ENCODE measurements around the gene ZNF79. TPM values are rescaled to one million over a fixed set of nuclear protein-coding genes. Genes with fewer than 3 reads are reported as not detected.

ZNF79 gene
- total and polyA plus RNA-seq, 2 experiments from 2014 or later: 2.2 to 6.3 TPM

DNA sequence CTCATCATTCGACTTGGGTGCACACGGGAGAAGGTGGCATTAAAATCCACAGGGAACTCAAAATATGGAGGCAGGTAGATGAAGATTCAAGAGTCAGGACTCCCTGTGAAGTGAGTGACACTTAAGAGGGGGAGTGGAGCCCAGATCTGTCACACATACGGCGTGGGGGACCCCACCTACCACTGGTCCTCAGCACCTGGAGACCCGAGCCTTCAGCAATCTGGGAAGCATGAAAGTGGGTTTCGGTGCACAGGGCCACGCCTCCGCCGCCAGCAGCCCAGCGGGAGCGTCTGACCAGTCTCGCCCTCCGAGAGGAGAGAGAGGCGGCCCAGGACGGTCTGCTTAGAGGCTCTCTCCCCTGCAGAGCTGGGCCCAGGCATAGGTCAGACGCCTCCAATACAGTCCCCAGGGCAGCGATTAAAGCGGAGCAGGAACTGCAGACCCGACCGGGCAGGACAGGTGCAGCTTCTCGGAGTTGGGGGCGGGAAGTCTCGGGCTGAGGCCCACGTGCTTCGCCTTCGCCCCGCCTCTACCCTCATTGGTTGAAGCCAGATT lies 27.9 kb upstream of the ZNF79 start (continued):
- TF ChIP-seq, protein P1, sequence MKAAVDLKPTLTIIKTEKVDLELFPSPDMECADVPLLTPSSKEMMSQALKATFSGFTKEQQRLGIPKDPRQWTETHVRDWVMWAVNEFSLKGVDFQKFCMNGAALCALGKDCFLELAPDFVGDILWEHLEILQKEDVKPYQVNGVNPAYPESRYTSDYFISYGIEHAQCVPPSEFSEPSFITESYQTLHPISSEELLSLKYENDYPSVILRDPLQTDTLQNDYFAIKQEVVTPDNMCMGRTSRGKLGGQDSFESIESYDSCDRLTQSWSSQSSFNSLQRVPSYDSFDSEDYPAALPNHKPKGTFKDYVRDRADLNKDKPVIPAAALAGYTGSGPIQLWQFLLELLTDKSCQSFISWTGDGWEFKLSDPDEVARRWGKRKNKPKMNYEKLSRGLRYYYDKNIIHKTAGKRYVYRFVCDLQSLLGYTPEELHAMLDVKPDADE (IDR thresholded peaks at IDR 0.05): no peak
- TF ChIP-seq JUNB (IDR thresholded peaks at IDR 0.05; ENCODE audit: unreplicated experiment) (no peak), POLR2AphosphoS5 (IDR thresholded peaks at IDR 0.05; ENCODE audit: low read depth) (no peak; the same call in 1 of the 2 replicates), EZH2 (IDR thresholded peaks at IDR 0.05; ENCODE audit: low read depth, unreplicated experiment) (no peak), CREB1 (CRISPR knock-in tag; IDR thresholded peaks at IDR 0.05; ENCODE audit: low read depth) (no peak), STAT1 (IDR thresholded peaks at IDR 0.05; ENCODE audit: unreplicated experiment) (no peak)
- TF ChIP-seq, protein P2, sequence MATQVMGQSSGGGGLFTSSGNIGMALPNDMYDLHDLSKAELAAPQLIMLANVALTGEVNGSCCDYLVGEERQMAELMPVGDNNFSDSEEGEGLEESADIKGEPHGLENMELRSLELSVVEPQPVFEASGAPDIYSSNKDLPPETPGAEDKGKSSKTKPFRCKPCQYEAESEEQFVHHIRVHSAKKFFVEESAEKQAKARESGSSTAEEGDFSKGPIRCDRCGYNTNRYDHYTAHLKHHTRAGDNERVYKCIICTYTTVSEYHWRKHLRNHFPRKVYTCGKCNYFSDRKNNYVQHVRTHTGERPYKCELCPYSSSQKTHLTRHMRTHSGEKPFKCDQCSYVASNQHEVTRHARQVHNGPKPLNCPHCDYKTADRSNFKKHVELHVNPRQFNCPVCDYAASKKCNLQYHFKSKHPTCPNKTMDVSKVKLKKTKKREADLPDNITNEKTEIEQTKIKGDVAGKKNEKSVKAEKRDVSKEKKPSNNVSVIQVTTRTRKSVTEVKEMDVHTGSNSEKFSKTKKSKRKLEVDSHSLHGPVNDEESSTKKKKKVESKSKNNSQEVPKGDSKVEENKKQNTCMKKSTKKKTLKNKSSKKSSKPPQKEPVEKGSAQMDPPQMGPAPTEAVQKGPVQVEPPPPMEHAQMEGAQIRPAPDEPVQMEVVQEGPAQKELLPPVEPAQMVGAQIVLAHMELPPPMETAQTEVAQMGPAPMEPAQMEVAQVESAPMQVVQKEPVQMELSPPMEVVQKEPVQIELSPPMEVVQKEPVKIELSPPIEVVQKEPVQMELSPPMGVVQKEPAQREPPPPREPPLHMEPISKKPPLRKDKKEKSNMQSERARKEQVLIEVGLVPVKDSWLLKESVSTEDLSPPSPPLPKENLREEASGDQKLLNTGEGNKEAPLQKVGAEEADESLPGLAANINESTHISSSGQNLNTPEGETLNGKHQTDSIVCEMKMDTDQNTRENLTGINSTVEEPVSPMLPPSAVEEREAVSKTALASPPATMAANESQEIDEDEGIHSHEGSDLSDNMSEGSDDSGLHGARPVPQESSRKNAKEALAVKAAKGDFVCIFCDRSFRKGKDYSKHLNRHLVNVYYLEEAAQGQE (IDR thresholded peaks at IDR 0.05; ENCODE audit: unreplicated experiment): no peak

DNA sequence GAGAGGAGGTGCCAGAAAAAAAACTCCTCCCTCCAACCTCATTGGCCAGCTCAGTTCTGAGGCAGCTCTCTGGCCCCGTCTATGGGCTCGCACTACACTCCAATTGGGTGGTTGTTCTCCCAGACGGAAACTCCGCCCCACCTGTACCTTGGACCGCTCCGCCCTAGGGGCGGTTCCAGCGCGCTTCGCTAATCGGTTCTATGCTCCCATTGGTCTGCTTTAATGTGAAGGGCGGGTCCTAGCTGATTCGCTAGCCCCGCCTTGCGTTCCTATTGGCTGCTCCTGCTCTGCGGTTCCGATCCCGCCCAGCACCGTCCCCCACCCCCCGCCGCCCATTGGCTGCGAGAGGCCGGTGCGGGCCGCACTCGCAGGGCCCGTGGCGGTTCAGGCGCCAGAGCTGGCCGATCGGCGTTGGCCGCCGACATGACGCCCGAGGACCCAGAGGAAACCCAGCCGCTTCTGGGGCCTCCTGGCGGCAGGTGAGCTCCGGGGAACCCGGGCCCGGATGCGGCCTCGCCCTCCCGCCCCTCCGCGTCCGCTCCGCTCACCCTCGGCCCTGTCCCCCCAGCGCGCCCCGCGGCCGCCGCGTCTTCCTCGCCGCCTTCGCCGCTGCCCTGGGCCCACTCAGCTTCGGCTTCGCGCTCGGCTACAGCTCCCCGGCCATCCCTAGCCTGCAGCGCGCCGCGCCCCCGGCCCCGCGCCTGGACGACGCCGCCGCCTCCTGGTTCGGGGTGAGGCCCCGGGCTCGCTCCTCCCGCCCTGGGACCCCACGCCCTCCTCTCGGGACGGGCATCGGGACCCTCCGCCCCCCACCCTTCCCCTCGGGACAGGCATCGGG lies 27.2 kb upstream of the ZNF79 start, which contains the start of gene SLC2A8:
TSS of gene SLC2A8 (plus strand) at position 362 of the 838 bp plus-strand sequence. CDS start at position 424, 62 bp downstream.
- Histone ChIP-seq H3K4me3 (peak within 1 kb of the TSS; percentile 79), H3F3A (replicated peaks; ENCODE audit: low read depth) (no peaks in the 10 kb centered on the region; the same call in 1 of the 2 replicates), H3K79me2 (replicated peaks; ENCODE audit: insufficient read depth) (peaks cover 17% of the 10 kb centered on the region), H3K4me1 (ENCODE audit: insufficient read depth) (peaks cover 9% of the 10 kb centered on the region), H3K9me2 (ENCODE audit: insufficient read depth) (no peaks in the 10 kb centered on the region), H3K27me3 (ENCODE audit: insufficient read depth) (0 out of 2 replicates have a peak, but pooled peaks cover 13% of the 10 kb centered on the region), H2AFZ (peak within 1 kb of the TSS; percentile 70), H3K36me3 (ENCODE audit: insufficient read depth) (no peaks in the 10 kb centered on the region; the same call in 1 of the 2 replicates), H3K4me2 (peak within 1 kb of the TSS; percentile 89), H3K27ac (ENCODE audit: low read depth) (no peak within 1 kb of the TSS), H4K20me1 (replicated peaks; ENCODE audit: insufficient read depth) (peaks cover 5% of the 10 kb centered on the region; the same call in 1 of the 2 replicates)
- Mint-ChIP-seq H3K4me1 (peaks cover 15% of the 10 kb centered on the region), H3K4me3 (peak within 1 kb of the TSS; percentile 85), H3K27ac (peak within 1 kb of the TSS; percentile 94), H3K9me3 (no peaks in the 10 kb centered on the region), H3K27me3 (ENCODE audit: insufficient read depth, low read depth, poor library complexity) (peaks cover 6% of the 10 kb centered on the region), H3K36me3 (ENCODE audit: low read depth) (peaks cover 6% of the 10 kb centered on the region; the same call in 2 of the 3 replicates)
- DNase-seq (ENCODE audit: low spot score) (peak; percentile 100), ATAC-seq (peak; percentile 90)
- TF ChIP-seq ZNF462 (CRISPR knock-in tag; IDR thresholded peaks at IDR 0.05): no peak
- TF ChIP-seq CREB1 (CRISPR knock-in tag; IDR thresholded peaks at IDR 0.05; ENCODE audit: low read depth): peak; percentile 48; the same call in 1 of the 2 replicates
- no peak for TF ChIP-seq ZNF331 (CRISPR knock-in tag; IDR thresholded peaks at IDR 0.05; ENCODE audit: low read depth)
- TF ChIP-seq, protein P1 (IDR thresholded peaks at IDR 0.05): no peak

All from GM23338 (cell line).